Central memory CD8-positive, alpha-beta T cell (primary cell): Measurements from ENCODE around the gene HDAC4.

ENCODE experiments used
- ATAC-seq: fragments of 150-1000 bp; cut with Tn5 transposase; replicated peaks from 2 replicates; pipeline ENCODE4 v1.10.0; 2022; ENCODE audit warnings: mild to moderate bottlenecking, moderate FRiP score, moderate number of reproducible peaks; ENCODE audit not compliant: poor library complexity, severe bottlenecking; ENCODE audit errors: extremely low read depth
- DNase-seq, 2 donors: peaks; one replicate each; pipeline ENCODE4 v3.0.0; 2021; ENCODE audit warnings: low spot score in 2 of 2
- H3K27ac Mint-ChIP-seq: one replicate; pipeline ENCODE4 v1.8.0; 2022; ENCODE audit warnings: low read depth, mild to moderate bottlenecking, moderate library complexity, mixed read lengths
- H3K27me3 Mint-ChIP-seq: one replicate; pipeline ENCODE4 v1.8.0; 2022; ENCODE audit warnings: mixed read lengths
- H3K36me3 Mint-ChIP-seq: one replicate; pipeline ENCODE4 v1.8.0; 2022; ENCODE audit warnings: mild to moderate bottlenecking, moderate library complexity, mixed read lengths; ENCODE audit not compliant: insufficient read depth
- H3K4me1 Mint-ChIP-seq: one replicate; pipeline ENCODE4 v1.8.0; 2022; ENCODE audit warnings: mixed read lengths
- H3K4me3 Mint-ChIP-seq: one replicate; pipeline ENCODE4 v1.8.0; 2022; ENCODE audit warnings: mild to moderate bottlenecking, moderate library complexity, mixed read lengths
- H3K9me3 Mint-ChIP-seq: one replicate; pipeline ENCODE4 v1.8.0; 2022; ENCODE audit warnings: mixed read lengths

The HDAC4 gene

GRCh38 chr2:239033801-239034560 lies 366.8 kb downstream of the HDAC4 start:
- Mint-ChIP-seq H3K9me3 (no peaks in the 10 kb centered on the region), H3K4me3 (no peak overlapping the region), H3K36me3 (peaks cover 2% of the 10 kb centered on the region), H3K27me3 (peaks cover 38% of the 10 kb centered on the region), H3K27ac (no peak overlapping the region), H3K4me1 (no peaks in the 10 kb centered on the region)
- DNase-seq (no peak), ATAC-seq (no peak)

GRCh38 chr2:239029958-239030357 lies 370.9 kb downstream of the HDAC4 start:
- no peaks in the 10 kb centered on the region for H3K9me3 Mint-ChIP-seq

DNA sequence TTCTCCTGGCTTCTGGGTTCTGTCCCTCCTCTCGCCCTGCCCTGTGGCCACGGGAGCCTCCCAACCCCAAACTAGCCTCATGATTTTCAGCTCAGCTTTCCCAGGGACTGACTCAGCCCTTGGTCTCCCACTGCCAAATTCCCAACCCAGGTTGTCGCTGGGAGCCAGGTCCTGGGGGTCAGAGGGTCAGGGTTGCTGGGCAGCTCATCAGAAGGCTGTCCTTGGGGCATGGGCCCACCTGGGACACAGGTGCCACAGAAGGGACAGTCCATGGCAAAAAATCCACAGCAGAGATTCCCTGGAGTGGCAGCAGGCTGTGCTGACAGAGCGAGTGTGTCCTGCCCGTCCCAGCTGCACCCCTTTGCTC lies 372.6 kb downstream of the HDAC4 start:
- H3K27ac Mint-ChIP-seq = no peak overlapping the region
- no peak for ATAC-seq
- no peak overlapping the region for H3K4me3 Mint-ChIP-seq

More at GRCh38 chr2:239029958-239030357, 370.9 kb downstream of the HDAC4 start:
- Mint-ChIP-seq H3K36me3 (no peaks in the 10 kb centered on the region), H3K4me1 (no peaks in the 10 kb centered on the region), H3K4me3 (no peak overlapping the region), H3K27ac (no peak overlapping the region), H3K27me3 (peaks cover 57% of the 10 kb centered on the region)
- DNase-seq = no peak
- ATAC-seq = no peak

GRCh38 chr2:239027391-239028252 lies 373.2 kb downstream of the HDAC4 start:
- H3K4me1 Mint-ChIP-seq = no peaks in the 10 kb centered on the region
- no peaks in the 10 kb centered on the region for H3K9me3 Mint-ChIP-seq
- ATAC-seq = no peak

More for the DNA sequence above, 372.6 kb downstream of the HDAC4 start:
- H3K27me3 Mint-ChIP-seq = peaks cover 60% of the 10 kb centered on the region
- no peaks in the 10 kb centered on the region for H3K9me3 Mint-ChIP-seq
- no peak for DNase-seq
- H3K36me3 Mint-ChIP-seq = no peaks in the 10 kb centered on the region
- H3K4me1 Mint-ChIP-seq = no peaks in the 10 kb centered on the region

DNA sequence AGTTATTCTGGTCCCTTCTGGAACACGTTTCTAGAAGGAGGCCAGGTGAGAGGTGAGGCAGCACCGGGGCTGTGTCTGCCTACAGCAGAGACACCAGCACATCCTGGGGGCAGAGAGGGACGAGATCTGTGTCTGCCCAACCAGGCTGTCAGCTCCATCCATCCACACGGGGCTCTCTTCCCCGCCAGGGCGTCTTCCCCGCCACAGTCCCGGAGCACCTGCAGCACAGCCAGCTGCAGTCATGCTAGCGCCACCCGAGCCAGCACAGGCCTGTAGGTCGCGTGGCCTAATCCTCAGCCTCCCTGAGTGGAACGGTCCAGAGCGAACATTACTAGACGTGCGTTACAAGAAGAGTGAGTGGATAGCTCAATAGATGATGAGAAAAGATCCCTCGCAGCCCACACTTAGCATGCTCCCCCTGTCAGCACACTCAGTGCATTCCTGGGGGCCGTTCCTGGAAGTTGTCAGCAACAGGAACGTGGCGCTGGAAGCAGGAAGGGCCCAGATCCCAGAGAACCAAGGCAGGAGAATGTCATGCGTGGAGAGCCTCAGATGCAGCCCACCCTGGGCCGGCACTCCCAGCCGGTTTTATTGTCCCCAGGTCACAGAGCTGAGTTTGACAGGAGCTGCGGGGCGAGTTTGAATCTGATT lies 374.0 kb downstream of the HDAC4 start:
- no peak overlapping the region for H3K27ac Mint-ChIP-seq
- DNase-seq (no peak), ATAC-seq (no peak)
- H3K27me3 Mint-ChIP-seq = peaks cover 56% of the 10 kb centered on the region
- H3K9me3 Mint-ChIP-seq = no peaks in the 10 kb centered on the region
- H3K4me3 Mint-ChIP-seq = no peak overlapping the region
- H3K36me3 Mint-ChIP-seq = no peaks in the 10 kb centered on the region
- H3K4me1 Mint-ChIP-seq = no peaks in the 10 kb centered on the region

More at GRCh38 chr2:239027391-239028252, 373.2 kb downstream of the HDAC4 start:
- peaks cover 58% of the 10 kb centered on the region for H3K27me3 Mint-ChIP-seq
- no peak overlapping the region for H3K4me3 Mint-ChIP-seq
- H3K36me3 Mint-ChIP-seq = no peaks in the 10 kb centered on the region
- no peak for DNase-seq
- no peak overlapping the region for H3K27ac Mint-ChIP-seq

DNA sequence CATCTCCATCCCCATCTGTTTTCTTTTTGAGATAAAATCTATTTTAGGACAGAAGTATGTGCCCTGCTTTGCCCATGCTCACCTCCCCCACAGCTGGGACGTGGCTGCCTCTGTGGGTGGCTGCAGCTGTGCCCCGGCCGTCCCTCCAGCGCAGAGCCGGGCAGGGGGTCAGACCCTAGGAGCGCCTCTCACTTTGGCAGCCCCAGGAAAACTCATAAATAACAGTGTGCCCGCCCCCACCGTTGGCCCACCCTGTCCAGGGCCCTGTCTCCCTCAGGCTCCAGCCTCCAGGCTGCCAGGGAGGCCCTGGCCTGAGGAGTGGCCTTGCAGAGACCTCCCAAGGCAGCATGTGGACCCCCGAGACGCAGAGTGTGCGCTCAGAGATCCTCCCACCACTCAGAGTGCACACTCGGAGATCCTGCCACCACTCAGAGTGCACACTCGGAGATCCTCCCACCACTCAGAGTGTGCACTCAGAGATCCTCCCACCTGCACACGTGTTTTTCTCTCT lies 374.8 kb downstream of the HDAC4 start:
- no peak overlapping the region for H3K4me3 Mint-ChIP-seq
- H3K27ac Mint-ChIP-seq = no peak overlapping the region
- DNase-seq = no peak
- no peaks in the 10 kb centered on the region for H3K4me1 Mint-ChIP-seq
- H3K9me3 Mint-ChIP-seq = no peaks in the 10 kb centered on the region
- no peaks in the 10 kb centered on the region for H3K36me3 Mint-ChIP-seq
- H3K27me3 Mint-ChIP-seq = peaks cover 53% of the 10 kb centered on the region
- no peak for ATAC-seq

DNA sequence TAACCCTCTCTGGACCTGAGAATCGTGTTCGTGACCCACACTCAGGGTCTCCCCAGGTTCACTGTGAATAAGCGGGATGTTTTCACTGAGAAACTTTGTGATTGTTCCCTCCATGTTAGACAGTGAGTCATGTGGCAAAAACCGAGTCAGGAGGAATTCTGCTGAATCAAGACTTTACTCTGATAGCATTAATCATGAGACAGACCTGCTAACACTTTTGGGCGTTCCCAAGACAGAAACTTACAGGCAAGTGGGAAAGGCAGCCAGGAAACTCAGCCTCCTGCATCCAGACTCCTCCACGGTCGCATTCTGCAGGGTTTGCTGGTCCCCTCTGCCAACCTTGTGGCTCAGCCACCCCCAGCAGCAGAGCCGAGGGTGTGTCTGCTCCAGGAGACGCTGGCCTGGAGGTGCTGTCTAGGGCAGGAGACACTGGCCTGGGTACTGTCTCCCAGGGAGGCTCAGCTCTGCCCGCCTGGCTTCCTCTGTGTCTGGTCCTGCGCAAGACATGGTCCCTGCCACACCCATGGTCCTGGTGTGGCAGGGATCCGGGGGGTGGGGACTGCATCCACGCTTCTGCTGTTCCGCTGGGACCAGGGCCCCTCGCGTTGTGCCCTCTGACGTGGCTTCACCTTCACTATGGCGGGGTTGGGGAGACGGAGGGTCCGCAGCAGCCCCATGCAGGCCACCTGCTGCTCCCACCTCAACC lies 375.6 kb downstream of the HDAC4 start:
- H3K27ac Mint-ChIP-seq = no peak overlapping the region
- no peaks in the 10 kb centered on the region for H3K36me3 Mint-ChIP-seq
- no peaks in the 10 kb centered on the region for H3K4me1 Mint-ChIP-seq
- DNase-seq (no peak), ATAC-seq (no peak)
- peaks cover 56% of the 10 kb centered on the region for H3K27me3 Mint-ChIP-seq
- H3K4me3 Mint-ChIP-seq = no peak overlapping the region
- H3K9me3 Mint-ChIP-seq = no peaks in the 10 kb centered on the region

DNA sequence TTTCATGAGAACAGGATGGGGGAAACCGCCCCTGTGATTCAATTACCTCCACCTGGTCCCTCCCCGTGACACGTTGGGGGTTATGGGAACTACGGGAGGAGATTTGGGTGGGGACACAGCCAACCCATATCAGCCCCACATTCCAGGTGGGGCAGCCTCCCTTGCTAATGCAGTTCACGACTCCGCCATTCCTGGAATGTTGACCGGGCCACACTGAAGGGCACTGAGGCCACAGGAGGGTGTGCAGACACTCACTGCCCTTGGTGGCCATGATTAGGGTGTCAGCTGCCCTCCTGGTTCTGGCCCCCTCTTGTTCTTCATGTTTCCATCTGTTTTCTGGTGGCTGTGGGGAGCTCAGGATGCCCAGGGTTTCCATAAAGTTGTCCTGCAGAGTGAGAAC lies 376.6 kb downstream of the HDAC4 start:
- no peak for DNase-seq
- Mint-ChIP-seq H3K27ac (no peak overlapping the region), H3K4me3 (no peak overlapping the region), H3K27me3 (peaks cover 56% of the 10 kb centered on the region), H3K9me3 (no peaks in the 10 kb centered on the region), H3K36me3 (no peaks in the 10 kb centered on the region), H3K4me1 (no peaks in the 10 kb centered on the region)
- ATAC-seq = no peak

DNA sequence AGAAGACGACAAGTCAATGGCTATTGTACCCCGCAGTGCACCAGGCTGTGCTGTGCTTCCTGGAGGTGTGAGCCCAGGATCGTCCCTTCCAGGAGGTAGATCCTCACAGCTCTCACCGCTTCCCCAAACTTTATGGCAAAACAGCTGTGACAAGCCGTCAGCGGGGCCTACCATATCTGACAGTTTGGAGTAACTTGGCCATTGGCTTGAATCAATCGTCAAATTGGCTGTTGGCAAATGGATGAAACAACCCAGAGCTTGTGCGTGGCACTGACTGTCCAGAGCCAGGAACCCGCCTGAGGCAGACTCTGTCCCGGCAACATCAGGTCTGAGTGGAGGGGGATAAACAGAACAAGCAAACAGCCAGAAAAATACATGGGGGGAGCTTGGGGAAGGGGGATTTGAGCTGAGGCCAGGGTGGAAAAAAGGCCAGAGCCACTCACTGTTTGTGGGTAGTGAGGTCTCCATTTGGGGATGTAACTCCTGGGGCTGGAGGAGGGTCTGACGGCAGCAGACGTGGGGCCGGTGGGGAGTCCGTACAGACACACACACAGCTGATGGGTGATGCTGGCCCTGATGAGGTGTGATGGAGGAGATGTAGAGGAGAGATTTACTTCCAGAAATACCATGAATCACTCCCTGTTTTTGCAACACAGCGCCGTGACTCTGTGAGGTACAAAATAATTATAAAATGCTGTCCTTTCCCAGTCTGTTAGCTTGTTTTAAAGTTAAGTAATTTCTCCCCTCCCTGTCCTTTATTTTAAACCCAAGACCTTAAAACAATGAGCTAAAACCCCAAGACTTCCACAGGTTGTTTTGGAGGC lies 378.2 kb downstream of the HDAC4 start:
- Mint-ChIP-seq H3K27ac (no peak overlapping the region), H3K27me3 (peaks cover 44% of the 10 kb centered on the region), H3K36me3 (no peaks in the 10 kb centered on the region), H3K4me3 (no peak overlapping the region), H3K4me1 (no peaks in the 10 kb centered on the region), H3K9me3 (no peaks in the 10 kb centered on the region)
- DNase-seq = no peak
- ATAC-seq = no peak

DNA sequence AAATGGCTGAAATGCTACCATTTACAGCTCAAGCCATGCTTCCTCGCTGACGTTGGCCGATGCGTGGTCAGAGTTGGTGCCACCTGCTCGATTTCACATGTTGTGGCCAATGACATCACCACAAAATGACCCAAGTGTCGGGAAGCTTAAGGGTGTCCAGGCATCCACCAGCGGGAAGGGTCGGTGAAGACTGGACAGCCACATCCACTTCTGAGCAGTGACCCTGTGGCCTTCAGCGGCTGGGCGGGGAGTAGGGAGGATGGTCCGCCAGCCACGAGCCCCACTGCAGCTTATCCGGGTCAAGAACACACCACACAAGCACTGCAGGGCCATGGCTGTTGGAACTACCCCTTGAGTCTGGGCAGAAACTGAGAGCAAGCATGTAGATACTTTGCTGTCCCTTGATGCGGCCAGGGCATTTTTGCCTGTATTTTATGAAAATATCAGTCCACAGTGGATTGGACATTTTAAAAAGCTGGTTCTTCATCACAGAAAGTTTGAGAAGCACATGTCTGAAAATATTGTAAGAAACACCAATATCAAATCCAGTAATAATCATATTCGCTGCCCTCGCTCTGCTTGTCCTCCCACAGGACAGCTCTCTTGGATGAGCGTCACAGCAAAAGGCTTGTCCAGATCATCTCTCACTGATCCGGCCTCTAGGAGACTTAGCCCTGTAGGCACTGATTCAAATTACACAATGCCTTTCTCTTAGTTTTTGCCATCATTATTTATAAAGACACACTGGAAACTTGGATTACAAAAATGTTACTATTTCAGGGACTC lies 379.0 kb downstream of the HDAC4 start:
- Mint-ChIP-seq H3K36me3 (no peaks in the 10 kb centered on the region), H3K9me3 (no peaks in the 10 kb centered on the region), H3K27me3 (peaks cover 37% of the 10 kb centered on the region), H3K4me3 (no peak overlapping the region), H3K27ac (no peak overlapping the region), H3K4me1 (no peaks in the 10 kb centered on the region)
- ATAC-seq (no peak), DNase-seq (no peak)

- Mint-ChIP-seq H3K27ac (no peak overlapping the region), H3K4me1 (no peaks in the 10 kb centered on the region), H3K9me3 (no peaks in the 10 kb centered on the region), H3K36me3 (no peaks in the 10 kb centered on the region), H3K27me3 (peaks cover 34% of the 10 kb centered on the region), H3K4me3 (no peak overlapping the region)
- no peak for DNase-seq
- no peak for ATAC-seq
These were observed 379.6 kb downstream of the HDAC4 start for GRCh38 chr2:239021224-239021623.
